ENCODE measurements around the gene RPRD1A.

- TF ChIP-seq, protein P1, sequence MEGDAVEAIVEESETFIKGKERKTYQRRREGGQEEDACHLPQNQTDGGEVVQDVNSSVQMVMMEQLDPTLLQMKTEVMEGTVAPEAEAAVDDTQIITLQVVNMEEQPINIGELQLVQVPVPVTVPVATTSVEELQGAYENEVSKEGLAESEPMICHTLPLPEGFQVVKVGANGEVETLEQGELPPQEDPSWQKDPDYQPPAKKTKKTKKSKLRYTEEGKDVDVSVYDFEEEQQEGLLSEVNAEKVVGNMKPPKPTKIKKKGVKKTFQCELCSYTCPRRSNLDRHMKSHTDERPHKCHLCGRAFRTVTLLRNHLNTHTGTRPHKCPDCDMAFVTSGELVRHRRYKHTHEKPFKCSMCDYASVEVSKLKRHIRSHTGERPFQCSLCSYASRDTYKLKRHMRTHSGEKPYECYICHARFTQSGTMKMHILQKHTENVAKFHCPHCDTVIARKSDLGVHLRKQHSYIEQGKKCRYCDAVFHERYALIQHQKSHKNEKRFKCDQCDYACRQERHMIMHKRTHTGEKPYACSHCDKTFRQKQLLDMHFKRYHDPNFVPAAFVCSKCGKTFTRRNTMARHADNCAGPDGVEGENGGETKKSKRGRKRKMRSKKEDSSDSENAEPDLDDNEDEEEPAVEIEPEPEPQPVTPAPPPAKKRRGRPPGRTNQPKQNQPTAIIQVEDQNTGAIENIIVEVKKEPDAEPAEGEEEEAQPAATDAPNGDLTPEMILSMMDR (IDR thresholded peaks at IDR 0.05), result no peak
- no peak for TF ChIP-seq POLR2A (IDR thresholded peaks at IDR 0.05)
Observed at GRCh38 chr18:36066686-36067054, 689 bp downstream of the RPRD1A start.
